ENCODE measurements around the gene PCDHGA9.
"Not testable (repeated sequence)": the region's sequence is repeated elsewhere in the genome, so short reads cannot be mapped to it uniquely, and the experiment has no call there.

Gene PCDHGA9

DNA sequence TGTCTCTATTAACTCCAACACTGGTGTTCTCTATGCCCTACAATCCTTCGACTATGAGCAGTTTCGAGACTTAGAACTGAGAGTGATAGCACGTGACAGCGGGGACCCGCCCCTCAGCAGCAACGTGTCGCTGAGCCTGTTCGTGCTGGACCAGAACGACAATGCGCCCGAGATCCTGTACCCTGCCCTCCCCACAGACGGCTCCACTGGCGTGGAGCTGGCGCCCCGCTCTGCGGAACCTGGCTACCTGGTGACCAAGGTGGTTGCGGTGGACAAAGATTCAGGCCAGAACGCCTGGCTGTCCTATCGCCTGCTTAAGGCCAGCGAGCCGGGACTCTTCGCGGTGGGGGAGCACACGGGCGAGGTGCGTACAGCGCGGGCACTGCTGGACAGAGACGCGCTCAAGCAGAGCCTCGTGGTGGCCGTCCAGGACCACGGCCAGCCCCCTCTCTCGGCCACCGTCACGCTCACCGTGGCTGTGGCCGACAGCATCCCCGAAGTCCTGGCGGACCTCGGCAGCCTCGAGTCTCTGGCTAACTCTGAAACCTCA, 20.2 kb downstream of the PCDHGA9 start:
- H3K9me3 ChIP-seq (ENCODE audit: control extremely low read depth in 1 of 5, control insufficient read depth in 4 of 5, insufficient read depth in 2 of 5, low read depth in 1 of 5, low read length in 4 of 5): peaks cover 2 to 79% (median 56%) of the 10 kb centered on the region in 5 experiments
- POLR2A ChIA-PET: no interaction called here

DNA sequence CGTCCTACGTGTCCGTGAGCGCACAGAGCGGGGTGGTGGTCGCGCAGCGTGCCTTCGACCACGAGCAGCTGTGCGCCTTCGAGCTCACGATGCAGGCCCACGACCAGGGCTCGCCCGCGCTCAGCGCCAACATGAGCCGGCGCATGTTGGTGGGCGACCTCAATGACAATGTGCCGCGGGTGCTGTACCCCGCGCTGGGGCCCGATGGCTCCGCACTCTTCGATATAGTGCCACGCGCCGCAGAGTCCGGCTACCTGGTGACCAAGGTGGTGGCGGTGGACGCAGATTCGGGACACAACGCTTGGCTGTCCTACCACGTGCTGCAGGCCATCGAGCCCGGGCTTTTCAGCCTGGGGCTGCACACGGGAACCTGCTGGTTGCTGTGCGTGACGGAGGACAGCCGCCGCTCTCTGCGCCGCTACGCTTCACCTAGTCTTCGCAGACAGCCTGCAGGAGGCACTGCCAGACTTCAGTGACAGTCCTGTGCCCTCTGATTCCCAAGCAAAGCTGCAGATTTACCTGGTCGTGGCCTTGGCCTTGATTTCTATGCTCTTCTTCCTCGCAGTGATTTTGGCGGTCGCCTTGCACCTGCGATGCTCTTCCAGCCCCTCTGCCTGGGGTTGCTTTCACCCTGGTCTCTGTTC, 25.3 kb downstream of the PCDHGA9 start:
- POLR2A ChIA-PET: no interaction called here

More for the DNA sequence above, 20.2 kb downstream of the PCDHGA9 start:
- peaks cover 28 to 94% (median 43%) of the 10 kb centered on the region in 5 experiments for H3K27me3 ChIP-seq (replicated peaks in 2 of 5; ENCODE audit: control insufficient read depth in 4 of 5, insufficient read depth in 5 of 5, low read length in 4 of 5)
- H3K27ac ChIP-seq (ENCODE audit: insufficient read depth in 1 of 2, low read depth in 1 of 2, low read length in 2 of 2, poor library complexity in 1 of 2, severe bottlenecking in 2 of 2): no peak overlapping the region
- H3K36me3 ChIP-seq (ENCODE audit: control insufficient read depth in 4 of 4, insufficient read depth in 4 of 4, low read length in 3 of 4): peaks cover 0 to 2% (median 0%) of the 10 kb centered on the region in 4 experiments
- DNase-seq: peak in 1 of 3 donors; percentile 40
- peaks cover 0 to 15% (median 9%) of the 10 kb centered on the region in 4 experiments for H3K4me1 ChIP-seq (ENCODE audit: control extremely low read depth in 1 of 4, control insufficient read depth in 4 of 4, insufficient read depth in 4 of 4, low read length in 3 of 4)
- 20% methylated on average over 38 of the region's 42 CpGs for WGBS (ENCODE audit: insufficient coverage)
- no peak overlapping the region for H3K4me3 ChIP-seq (ENCODE audit: control insufficient read depth in 1 of 7, extremely low read depth in 1 of 7, insufficient read depth in 4 of 7, low read depth in 2 of 7, low read length in 6 of 7)
- CTCF ChIA-PET: interaction anchor here (2.4 kb wide), 1 partner anchor 31 kb away, joined by 9 read pairs; the partner anchor contains the start of gene PCDHGA8

DNA sequence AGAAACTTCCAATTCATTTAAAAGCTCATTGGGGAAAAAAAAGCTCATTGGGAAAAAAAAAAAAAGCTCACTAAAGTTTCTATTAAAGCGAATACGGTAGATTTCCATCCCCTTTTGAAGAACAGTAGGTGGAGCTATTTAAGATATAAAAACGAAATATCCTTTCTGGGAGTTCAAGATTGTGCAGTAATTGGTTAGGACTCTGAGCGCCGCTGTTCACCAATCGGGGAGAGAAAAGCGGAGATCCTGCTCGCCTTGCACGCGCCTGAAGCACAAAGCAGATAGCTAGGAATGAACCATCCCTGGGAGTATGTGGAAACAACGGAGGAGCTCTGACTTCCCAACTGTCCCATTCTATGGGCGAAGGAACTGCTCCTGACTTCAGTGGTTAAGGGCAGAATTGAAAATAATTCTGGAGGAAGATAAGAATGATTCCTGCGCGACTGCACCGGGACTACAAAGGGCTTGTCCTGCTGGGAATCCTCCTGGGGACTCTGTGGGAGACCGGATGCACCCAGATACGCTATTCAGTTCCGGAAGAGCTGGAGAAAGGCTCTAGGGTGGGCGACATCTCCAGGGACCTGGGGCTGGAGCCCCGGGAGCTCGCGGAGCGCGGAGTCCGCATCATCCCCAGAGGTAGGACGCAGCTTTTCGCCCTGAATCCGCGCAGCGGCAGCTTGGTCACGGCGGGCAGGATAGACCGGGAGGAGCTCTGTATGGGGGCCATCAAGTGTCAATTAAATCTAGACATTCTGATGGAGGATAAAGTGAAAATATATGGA, 27.9 kb downstream of the PCDHGA9 start, which contains the start of gene PCDHGA12:
Gene PCDHGA12, plus strand, starts transcription at position 176 of the 782 bp plus-strand sequence. Its CDS starts 253 bp downstream, at position 429.
- Histone ChIP-seq H3K4me1 (ENCODE audit: control extremely low read depth in 1 of 4, control insufficient read depth in 4 of 4, insufficient read depth in 4 of 4, low read length in 3 of 4) (peaks cover 2 to 6% (median 5%) of the 10 kb centered on the region in 4 experiments), H3K9me3 (ENCODE audit: control extremely low read depth in 1 of 5, control insufficient read depth in 4 of 5, insufficient read depth in 2 of 5, low read depth in 1 of 5, low read length in 4 of 5) (peaks cover 8 to 66% (median 47%) of the 10 kb centered on the region in 5 experiments), H3K27me3 (replicated peaks in 2 of 5; ENCODE audit: control insufficient read depth in 4 of 5, insufficient read depth in 5 of 5, low read length in 4 of 5) (peaks cover 8 to 58% (median 25%) of the 10 kb centered on the region in 5 experiments), H3K4me3 (ENCODE audit: control insufficient read depth in 1 of 7, extremely low read depth in 1 of 7, insufficient read depth in 4 of 7, low read depth in 2 of 7, low read length in 6 of 7) (peak within 1 kb of the TSS in 6 of 7 experiments; percentile 21 to 56 (median 48)), H3K36me3 (ENCODE audit: control insufficient read depth in 4 of 4, insufficient read depth in 4 of 4, low read length in 3 of 4) (peaks cover 0 to 3% (median 0%) of the 10 kb centered on the region in 4 experiments), H3K27ac (ENCODE audit: insufficient read depth in 1 of 2, low read depth in 1 of 2, low read length in 2 of 2, poor library complexity in 1 of 2, severe bottlenecking in 2 of 2) (no peak within 1 kb of the TSS)
- 5% methylated on average over 31 of the region's 33 CpGs for WGBS (ENCODE audit: insufficient coverage)
- POLR2A ChIA-PET: interaction anchor here (0.6 kb wide), 1 partner anchor 120 kb away, joined by 3 read pairs; no protein-coding TSS in a partner anchor
- peak; percentile 82 to 88 (median 86) for DNase-seq
- CTCF ChIA-PET: interaction anchor here (0.7 to 5.8 kb wide), 29 partner anchors 11 to 137 kb away, joined by 3 to 62 read pairs (median 6); partner anchors contain the start of genes PCDHGA10, PCDHGA11, PCDHGB3 and PCDHGB6

More for the DNA sequence above, 25.3 kb downstream of the PCDHGA9 start:
- no peak overlapping the region for H3K4me3 ChIP-seq (ENCODE audit: control insufficient read depth in 1 of 7, extremely low read depth in 1 of 7, insufficient read depth in 4 of 7, low read depth in 2 of 7, low read length in 6 of 7)
- no peak overlapping the region for H3K27ac ChIP-seq (ENCODE audit: insufficient read depth in 1 of 2, low read depth in 1 of 2, low read length in 2 of 2, poor library complexity in 1 of 2, severe bottlenecking in 2 of 2)
- peaks cover 6 to 67% (median 47%) of the 10 kb centered on the region in 5 experiments for H3K9me3 ChIP-seq (ENCODE audit: control extremely low read depth in 1 of 5, control insufficient read depth in 4 of 5, insufficient read depth in 2 of 5, low read depth in 1 of 5, low read length in 4 of 5)
- H3K4me1 ChIP-seq (ENCODE audit: control extremely low read depth in 1 of 4, control insufficient read depth in 4 of 4, insufficient read depth in 4 of 4, low read length in 3 of 4): peaks cover 2 to 10% (median 5%) of the 10 kb centered on the region in 4 experiments
- H3K27me3 ChIP-seq (replicated peaks in 2 of 5; ENCODE audit: control insufficient read depth in 4 of 5, insufficient read depth in 5 of 5, low read length in 4 of 5): peaks cover 8 to 77% (median 30%) of the 10 kb centered on the region in 5 experiments
- DNase-seq: no peak
- 60% methylated on average over 53 of the region's 53 CpGs for WGBS (ENCODE audit: insufficient coverage)
- H3K36me3 ChIP-seq (ENCODE audit: control insufficient read depth in 4 of 4, insufficient read depth in 4 of 4, low read length in 3 of 4): peaks cover 0 to 4% (median 0%) of the 10 kb centered on the region in 4 experiments
- CTCF ChIA-PET: interaction anchor here (0.8 to 5.8 kb wide), 5 partner anchors 8 to 100 kb away, joined by 3 to 62 read pairs (median 29); partner anchors contain the start of genes PCDHGA11 and PCDHGB7

DNA sequence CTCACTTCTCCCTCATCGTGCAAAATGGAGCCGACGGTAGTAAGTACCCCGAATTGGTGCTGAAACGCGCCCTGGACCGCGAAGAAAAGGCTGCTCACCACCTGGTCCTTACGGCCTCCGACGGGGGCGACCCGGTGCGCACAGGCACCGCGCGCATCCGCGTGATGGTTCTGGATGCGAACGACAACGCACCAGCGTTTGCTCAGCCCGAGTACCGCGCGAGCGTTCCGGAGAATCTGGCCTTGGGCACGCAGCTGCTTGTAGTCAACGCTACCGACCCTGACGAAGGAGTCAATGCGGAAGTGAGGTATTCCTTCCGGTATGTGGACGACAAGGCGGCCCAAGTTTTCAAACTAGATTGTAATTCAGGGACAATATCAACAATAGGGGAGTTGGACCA, 28.7 kb downstream of the PCDHGA9 start:
- no peak overlapping the region for H3K27ac ChIP-seq (ENCODE audit: insufficient read depth in 1 of 2, low read depth in 1 of 2, low read length in 2 of 2, poor library complexity in 1 of 2, severe bottlenecking in 2 of 2)
- peak overlapping the region in 6 of 7 experiments; percentile 13 to 56 (median 48) for H3K4me3 ChIP-seq (ENCODE audit: control insufficient read depth in 1 of 7, extremely low read depth in 1 of 7, insufficient read depth in 4 of 7, low read depth in 2 of 7, low read length in 6 of 7)
- ChIA-PET CTCF (interaction anchor here (0.6 to 5.8 kb wide), 18 partner anchors 12 to 136 kb away, joined by 3 to 62 read pairs (median 8); partner anchors contain the start of genes PCDHGA11, PCDHGB7, PCDHGC4 and TAF7), POLR2A (interaction anchor here (0.6 kb wide), 1 partner anchor 82 kb away, joined by 3 read pairs; no protein-coding TSS in a partner anchor)
- peak; percentile 18 to 77 (median 69) for DNase-seq
- H3K9me3 ChIP-seq (ENCODE audit: control extremely low read depth in 1 of 5, control insufficient read depth in 4 of 5, insufficient read depth in 2 of 5, low read depth in 1 of 5, low read length in 4 of 5): peaks cover 8 to 61% (median 42%) of the 10 kb centered on the region in 5 experiments
- peaks cover 0 to 3% (median 0%) of the 10 kb centered on the region in 4 experiments for H3K36me3 ChIP-seq (ENCODE audit: control insufficient read depth in 4 of 4, insufficient read depth in 4 of 4, low read length in 3 of 4)
- WGBS (ENCODE audit: insufficient coverage): 7% methylated on average over 12 of the region's 37 CpGs
- peaks cover 7 to 51% (median 24%) of the 10 kb centered on the region in 5 experiments for H3K27me3 ChIP-seq (replicated peaks in 2 of 5; ENCODE audit: control insufficient read depth in 4 of 5, insufficient read depth in 5 of 5, low read length in 4 of 5)
- peaks cover 2 to 6% (median 5%) of the 10 kb centered on the region in 4 experiments for H3K4me1 ChIP-seq (ENCODE audit: control extremely low read depth in 1 of 4, control insufficient read depth in 4 of 4, insufficient read depth in 4 of 4, low read length in 3 of 4)

DNA sequence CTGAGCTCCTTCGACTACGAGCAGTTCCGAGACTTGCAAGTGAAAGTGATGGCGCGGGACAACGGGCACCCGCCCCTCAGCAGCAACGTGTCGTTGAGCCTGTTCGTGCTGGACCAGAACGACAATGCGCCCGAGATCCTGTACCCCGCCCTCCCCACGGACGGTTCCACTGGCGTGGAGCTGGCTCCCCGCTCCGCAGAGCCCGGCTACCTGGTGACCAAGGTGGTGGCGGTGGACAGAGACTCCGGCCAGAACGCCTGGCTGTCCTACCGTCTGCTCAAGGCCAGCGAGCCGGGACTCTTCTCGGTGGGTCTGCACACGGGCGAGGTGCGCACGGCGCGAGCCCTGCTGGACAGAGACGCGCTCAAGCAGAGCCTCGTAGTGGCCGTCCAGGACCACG, 29.7 kb downstream of the PCDHGA9 start:
- WGBS (ENCODE audit: insufficient coverage): 30% methylated on average over 7 of the region's 38 CpGs
- H3K36me3 ChIP-seq (ENCODE audit: control insufficient read depth in 4 of 4, insufficient read depth in 4 of 4, low read length in 3 of 4); POLR2A ChIA-PET; H3K4me1 ChIP-seq (ENCODE audit: control extremely low read depth in 1 of 4, control insufficient read depth in 4 of 4, insufficient read depth in 4 of 4, low read length in 3 of 4); H3K27ac ChIP-seq (ENCODE audit: insufficient read depth in 1 of 2, low read depth in 1 of 2, low read length in 2 of 2, poor library complexity in 1 of 2, severe bottlenecking in 2 of 2): not testable (repeated sequence)
- peaks cover 5 to 56% (median 33%) of the 10 kb centered on the region in 5 experiments for H3K9me3 ChIP-seq (ENCODE audit: control extremely low read depth in 1 of 5, control insufficient read depth in 4 of 5, insufficient read depth in 2 of 5, low read depth in 1 of 5, low read length in 4 of 5)
- CTCF ChIA-PET: interaction anchor here (0.6 to 5.8 kb wide), 5 partner anchors 11 to 91 kb away, joined by 3 to 62 read pairs (median 5); no protein-coding TSS in a partner anchor
- DNase-seq: peak in 1 of 3 donors; percentile 21
- H3K4me3 ChIP-seq (ENCODE audit: control insufficient read depth in 1 of 7, extremely low read depth in 1 of 7, insufficient read depth in 4 of 7, low read depth in 2 of 7, low read length in 6 of 7): peak overlapping the region in 1 of 7 experiments; percentile 31
- peaks cover 7 to 42% (median 22%) of the 10 kb centered on the region in 5 experiments for H3K27me3 ChIP-seq (replicated peaks in 2 of 5; ENCODE audit: control insufficient read depth in 4 of 5, insufficient read depth in 5 of 5, low read length in 4 of 5)

DNA sequence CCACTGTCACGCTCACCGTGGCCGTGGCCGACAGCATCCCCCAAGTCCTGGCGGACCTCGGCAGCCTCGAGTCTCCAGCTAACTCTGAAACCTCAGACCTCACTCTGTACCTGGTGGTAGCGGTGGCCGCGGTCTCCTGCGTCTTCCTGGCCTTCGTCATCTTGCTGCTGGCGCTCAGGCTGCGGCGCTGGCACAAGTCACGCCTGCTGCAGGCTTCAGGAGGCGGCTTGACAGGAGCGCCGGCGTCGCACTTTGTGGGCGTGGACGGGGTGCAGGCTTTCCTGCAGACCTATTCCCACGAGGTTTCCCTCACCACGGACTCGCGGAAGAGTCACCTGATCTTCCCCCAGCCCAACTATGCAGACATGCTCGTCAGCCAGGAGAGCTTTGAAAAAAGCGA, 30.1 kb downstream of the PCDHGA9 start:
- H3K27ac ChIP-seq (ENCODE audit: insufficient read depth in 1 of 2, low read depth in 1 of 2, low read length in 2 of 2, poor library complexity in 1 of 2, severe bottlenecking in 2 of 2); POLR2A ChIA-PET; DNase-seq; H3K4me3 ChIP-seq (ENCODE audit: control insufficient read depth in 1 of 7, extremely low read depth in 1 of 7, insufficient read depth in 4 of 7, low read depth in 2 of 7, low read length in 6 of 7); H3K36me3 ChIP-seq (ENCODE audit: control insufficient read depth in 4 of 4, insufficient read depth in 4 of 4, low read length in 3 of 4); H3K4me1 ChIP-seq (ENCODE audit: control extremely low read depth in 1 of 4, control insufficient read depth in 4 of 4, insufficient read depth in 4 of 4, low read length in 3 of 4): not testable (repeated sequence)
- WGBS (ENCODE audit: insufficient coverage): 28% methylated on average over 19 of the region's 29 CpGs
- peaks cover 7 to 38% (median 19%) of the 10 kb centered on the region in 5 experiments for H3K27me3 ChIP-seq (replicated peaks in 2 of 5; ENCODE audit: control insufficient read depth in 4 of 5, insufficient read depth in 5 of 5, low read length in 4 of 5)
- peaks cover 5 to 52% (median 29%) of the 10 kb centered on the region in 5 experiments for H3K9me3 ChIP-seq (ENCODE audit: control extremely low read depth in 1 of 5, control insufficient read depth in 4 of 5, insufficient read depth in 2 of 5, low read depth in 1 of 5, low read length in 4 of 5)
- CTCF ChIA-PET: interaction anchor here (0.6 to 1.3 kb wide), 3 partner anchors 48 to 68 kb away, joined by 3 to 5 read pairs (median 3); no protein-coding TSS in a partner anchor
